Midbrain (tissue), 1 donor: ENCODE results near the gene NR1H2.
A peak's percentile ranks its signal among the peaks of the same experiment; 100 is the strongest.

Source experiments
- DNase-seq: peaks from one replicate; lab custom pipeline; 2025; lab: John Stamatoyannopoulos, UW

The NR1H2 gene

DNA sequence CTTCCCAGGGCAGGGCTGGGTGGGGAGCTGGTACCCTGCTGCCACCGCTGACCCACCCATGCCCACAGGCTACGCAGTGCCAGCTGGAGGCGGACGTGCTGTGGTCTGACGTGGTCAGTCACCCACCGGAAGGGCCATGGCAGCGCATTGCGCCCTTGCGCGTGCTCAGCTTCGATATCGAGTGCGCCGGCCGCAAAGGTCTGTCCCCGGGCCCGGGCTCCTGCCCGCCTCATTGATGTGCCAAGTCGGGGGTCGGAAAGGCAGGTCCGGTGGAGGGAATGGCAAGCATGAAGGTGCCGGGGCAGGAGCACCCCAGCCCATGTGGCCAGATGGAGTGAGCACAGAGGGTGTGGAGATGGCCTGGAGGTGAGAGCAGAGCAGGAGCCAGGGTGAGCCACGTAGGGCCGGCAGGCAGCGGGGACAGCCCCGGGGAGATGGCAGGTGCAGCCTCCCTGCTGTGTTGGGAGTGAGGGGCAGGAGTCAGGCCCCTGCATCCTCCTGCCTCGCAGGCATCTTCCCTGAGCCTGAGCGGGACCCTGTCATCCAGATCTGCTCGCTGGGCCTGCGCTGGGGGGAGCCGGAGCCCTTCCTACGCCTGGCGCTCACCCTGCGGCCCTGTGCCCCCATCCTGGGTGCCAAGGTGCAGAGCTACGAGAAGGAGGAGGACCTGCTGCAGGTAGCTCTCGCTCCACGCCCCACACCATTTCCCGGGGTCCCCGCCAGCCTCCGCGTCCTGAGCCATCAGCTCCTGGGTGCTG lies 26.5 kb downstream of the NR1H2 start:
- DNase-seq: no peak

DNA sequence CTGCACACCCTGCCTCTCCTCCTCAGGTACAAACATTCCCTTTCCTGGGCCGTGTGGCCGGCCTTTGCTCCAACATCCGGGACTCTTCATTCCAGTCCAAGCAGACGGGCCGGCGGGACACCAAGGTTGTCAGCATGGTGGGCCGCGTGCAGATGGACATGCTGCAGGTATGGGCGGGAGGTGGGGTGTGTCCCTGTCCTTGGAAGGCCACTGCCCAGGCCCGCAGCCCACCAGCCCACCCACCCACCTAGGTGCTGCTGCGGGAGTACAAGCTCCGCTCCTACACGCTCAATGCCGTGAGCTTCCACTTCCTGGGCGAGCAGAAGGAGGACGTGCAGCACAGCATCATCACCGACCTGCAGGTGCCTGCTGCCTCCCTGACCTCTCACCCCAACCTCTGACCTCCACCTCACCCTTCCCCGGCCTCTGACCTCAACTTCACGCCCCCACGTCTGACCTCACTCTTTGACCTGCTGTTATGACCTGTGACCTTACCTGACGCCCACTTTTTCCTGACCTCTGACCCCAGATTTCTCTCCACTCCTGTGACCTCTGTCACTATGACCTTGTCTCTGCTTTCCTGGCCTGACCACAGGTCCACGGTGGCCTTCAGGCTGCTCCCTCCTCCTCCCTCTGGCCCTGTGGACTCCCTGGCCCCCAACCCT lies 30.0 kb downstream of the NR1H2 start:
- DNase-seq: no peak

DNA sequence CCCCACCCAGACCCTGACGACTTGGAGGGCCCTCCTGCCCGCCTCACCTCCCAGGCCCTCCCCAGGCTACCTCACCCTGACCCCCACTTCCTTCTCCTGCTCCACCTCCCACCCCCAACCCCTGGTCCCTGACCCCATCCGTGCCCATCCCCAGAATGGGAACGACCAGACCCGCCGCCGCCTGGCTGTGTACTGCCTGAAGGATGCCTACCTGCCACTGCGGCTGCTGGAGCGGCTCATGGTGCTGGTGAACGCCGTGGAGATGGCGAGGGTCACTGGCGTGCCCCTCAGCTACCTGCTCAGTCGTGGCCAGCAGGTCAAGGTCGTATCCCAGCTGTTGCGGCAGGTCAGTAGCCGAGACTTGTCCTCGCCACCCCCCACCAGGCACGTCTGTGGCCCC lies 30.6 kb downstream of the NR1H2 start:
- no peak for DNase-seq

DNA sequence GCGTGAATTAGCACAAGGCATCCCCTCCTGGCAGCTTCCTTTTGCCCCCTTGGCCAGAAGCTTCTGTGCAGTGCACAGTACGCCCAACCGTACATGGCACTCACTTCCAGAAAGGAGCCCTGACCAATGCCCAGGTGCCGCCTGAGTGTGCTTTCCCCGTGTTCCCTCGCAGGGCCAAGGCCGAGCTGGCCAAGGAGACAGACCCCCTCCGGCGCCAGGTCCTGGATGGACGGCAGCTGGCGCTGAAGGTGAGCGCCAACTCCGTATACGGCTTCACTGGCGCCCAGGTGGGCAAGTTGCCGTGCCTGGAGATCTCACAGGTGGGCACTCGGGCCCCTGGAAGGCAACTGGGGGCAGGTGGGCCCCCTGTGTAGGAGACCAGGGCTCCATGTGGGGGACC lies 33.1 kb downstream of the NR1H2 start:
- DNase-seq: no peak

DNA sequence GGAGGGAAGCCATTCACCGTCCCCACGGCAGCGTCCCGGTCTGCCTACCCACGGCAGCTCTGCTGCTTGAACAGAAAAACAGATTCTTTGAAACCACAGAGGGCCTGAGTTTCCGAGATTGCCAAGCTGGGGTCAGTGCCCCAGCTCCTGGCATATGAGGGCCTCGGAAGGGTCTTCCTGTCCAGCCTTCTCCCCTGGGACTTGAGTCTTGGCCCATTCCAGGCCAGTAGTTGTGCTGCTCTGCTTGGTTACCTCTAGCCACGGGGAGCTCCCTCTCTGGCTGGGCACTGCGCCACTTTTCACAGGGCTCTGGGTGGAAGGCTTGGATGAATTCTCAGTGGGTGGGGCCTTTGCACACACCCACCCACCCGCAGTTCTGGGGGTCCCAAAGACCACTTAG lies 33.9 kb downstream of the NR1H2 start:
- DNase-seq: no peak

DNA sequence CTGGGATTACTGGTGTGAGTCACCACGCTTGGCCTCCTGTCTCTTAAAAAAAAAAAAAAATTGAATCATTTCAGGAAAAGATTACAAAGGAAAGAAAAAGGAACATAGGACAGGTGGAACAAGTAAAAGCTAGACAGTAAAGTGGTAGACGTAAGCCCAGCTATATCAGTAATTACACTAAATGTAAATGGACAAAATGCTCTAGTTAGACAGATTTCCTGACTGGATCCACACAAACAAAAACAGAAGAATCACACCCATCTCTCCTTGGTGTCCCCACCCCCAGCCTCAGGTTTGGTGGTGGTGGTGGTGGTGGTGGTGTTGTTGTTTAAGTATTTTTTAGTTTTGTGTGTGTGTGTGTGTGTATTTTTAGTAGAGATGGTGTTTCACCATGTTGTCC lies 36.2 kb downstream of the NR1H2 start:
- no peak for DNase-seq

DNA sequence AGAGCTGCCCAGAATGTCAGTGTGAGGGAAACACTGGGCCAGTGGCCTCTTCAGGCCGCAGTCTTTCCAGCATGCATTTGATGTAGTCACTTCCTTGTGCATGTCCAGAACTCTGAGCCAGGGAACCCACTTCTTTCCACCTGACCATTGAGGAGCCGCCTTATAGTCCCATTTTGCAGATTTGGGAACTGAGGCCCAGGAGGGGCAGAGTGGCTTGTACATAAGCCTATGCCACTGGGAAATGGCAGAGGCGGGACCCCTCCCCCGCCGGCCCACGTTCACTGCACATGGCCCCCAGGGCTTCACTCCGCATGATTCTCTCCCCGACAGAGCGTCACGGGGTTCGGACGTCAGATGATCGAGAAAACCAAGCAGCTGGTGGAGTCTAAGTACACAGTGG lies 36.8 kb downstream of the NR1H2 start:
- no peak for DNase-seq

DNA sequence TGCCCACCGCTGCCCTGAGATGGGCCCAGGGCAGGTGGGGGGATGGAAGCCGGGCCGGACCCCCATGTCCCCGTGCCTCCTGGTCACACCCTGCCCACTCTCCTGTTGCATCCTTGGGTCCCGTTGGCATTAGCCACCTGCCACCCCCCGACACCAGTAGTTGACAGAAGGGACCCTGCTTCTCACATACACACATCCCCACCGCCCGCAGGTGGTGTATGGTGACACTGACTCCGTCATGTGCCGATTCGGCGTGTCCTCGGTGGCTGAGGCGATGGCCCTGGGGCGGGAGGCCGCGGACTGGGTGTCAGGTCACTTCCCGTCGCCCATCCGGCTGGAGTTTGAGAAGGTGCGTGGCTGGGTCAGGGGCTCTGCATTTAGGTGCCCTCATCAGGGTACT lies 37.3 kb downstream of the NR1H2 start:
- DNase-seq: no peak

DNA sequence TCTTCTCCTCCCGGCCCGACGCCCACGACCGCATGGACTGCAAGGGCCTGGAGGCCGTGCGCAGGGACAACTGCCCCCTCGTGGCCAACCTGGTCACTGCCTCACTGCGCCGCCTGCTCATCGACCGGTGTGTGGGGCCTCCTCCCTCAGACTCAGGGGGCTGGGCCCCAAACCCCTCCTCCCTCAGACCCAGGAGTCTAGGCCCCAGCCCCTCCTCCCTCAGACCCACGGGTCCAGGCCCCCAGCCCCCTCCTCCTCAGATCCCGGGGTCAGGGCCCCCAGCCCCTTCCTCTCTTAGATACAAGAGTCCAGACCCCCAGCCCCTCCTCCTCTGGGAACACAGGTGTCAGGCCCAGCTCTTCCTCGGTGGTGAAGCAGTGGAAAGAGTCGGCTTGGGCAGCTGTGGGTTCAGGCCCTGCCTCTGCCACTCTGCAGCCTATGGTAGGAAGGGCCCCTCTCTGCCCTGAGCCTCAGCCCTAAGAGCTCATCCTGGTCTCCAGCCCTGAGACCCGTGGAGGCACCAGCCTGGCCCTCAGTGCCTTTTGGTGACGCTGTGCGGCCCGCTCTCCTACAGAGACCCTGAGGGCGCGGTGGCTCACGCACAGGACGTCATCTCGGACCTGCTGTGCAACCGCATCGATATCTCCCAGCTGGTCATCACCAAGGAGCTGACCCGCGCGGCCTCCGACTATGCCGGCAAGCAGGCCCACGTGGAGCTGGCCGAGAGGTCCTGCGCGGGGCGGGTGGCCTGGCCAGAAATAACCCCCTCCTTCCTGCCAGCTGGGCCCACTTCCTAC lies 38.8 kb downstream of the NR1H2 start:
- DNase-seq: peak; percentile 9

DNA sequence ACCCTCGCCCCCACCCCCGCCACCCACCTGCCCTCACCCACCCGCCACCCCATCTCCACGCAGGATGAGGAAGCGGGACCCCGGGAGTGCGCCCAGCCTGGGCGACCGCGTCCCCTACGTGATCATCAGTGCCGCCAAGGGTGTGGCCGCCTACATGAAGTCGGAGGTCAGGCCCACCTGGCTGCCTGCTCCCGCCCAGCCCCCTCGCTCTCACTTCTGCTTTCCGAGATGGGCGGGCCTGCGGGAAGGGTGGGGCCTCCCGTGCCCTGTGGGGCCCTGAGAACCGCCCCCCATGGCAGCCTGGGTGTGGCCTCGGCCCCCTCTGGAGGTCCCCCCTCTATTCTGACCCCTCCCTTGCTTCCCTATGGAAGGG lies 39.4 kb downstream of the NR1H2 start:
- DNase-seq: no peak

DNA sequence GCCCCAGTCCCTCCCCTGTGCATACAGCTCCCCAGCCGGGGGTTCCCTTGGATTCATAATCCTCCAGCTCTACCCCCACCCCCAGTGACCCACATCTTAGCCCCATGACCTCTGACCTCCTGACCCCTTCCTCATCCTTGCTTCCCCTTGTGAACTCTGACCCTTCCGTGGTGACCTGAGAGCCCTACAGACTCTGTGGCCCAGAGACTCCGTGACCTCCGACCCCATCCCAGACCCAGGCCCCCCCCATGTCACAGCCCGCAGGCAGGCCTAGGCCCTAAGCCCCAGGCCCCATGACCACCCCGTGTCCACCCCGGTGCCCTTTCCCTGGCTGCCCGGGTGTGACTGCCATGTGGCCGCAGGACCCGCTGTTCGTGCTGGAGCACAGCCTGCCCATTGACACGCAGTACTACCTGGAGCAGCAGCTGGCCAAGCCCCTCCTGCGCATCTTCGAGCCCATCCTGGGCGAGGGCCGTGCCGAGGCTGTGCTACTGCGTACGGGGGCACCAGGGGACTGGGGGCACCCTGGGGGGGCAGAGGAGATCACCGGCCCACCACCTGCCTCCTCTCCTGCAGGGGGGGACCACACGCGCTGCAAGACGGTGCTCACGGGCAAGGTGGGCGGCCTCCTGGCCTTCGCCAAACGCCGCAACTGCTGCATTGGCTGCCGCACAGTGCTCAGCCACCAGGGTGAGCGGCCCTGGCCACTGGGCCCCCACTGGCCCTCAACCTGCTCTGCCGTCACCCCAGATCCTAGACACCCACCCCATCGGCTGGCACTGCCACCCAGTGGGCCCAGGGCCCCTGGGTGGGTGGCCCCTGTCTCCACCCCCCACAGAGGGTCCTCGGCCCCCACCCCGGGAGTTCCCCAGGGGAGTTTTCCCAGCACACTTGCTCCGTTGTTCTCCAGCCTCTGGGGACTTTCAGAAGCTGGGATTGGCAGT lies 40.0 kb downstream of the NR1H2 start:
- DNase-seq: no peak

DNA sequence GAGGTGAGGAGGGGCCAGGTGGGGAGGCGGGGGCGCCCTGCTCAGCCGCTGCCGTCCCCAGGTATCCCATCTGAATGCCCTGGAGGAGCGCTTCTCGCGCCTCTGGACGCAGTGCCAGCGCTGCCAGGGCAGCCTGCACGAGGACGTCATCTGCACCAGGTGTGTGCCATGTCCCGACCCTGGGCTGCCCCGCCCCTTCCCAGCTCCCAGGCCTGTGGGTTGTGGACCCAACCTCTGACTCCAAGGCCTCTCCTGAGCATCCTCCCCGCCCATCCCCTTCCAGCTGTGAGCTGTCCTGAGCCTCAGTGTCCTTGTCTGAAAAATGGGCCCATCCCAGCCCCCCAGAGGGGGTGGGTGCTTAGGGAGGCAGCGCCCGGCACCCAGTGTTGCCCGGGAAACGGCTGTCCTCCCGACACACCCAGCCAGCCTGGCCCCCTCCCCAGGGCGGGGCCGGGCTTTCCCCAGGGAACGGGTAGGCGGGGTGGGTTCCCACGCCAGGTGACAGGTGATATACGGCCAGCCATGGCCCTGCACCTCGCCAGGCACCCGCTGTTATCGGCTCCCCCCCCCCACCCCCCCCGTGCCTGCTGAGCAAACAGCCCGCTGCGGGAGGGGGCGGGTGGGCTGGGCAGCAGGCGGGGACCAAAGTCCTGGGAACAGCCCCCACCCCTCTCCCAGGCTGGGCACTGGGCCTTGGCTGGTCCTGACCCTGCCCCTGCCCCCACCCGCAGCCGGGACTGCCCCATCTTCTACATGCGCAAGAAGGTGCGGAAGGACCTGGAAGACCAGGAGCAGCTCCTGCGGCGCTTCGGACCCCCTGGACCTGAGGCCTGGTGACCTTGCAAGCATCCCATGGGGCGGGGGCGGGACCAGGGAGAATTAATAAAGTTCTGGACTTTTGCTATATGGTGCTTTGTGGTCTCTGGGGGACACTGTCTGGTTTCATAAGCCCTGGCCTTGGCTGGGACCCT lies 41.1 kb downstream of the NR1H2 start:
- DNase-seq: no peak

DNA sequence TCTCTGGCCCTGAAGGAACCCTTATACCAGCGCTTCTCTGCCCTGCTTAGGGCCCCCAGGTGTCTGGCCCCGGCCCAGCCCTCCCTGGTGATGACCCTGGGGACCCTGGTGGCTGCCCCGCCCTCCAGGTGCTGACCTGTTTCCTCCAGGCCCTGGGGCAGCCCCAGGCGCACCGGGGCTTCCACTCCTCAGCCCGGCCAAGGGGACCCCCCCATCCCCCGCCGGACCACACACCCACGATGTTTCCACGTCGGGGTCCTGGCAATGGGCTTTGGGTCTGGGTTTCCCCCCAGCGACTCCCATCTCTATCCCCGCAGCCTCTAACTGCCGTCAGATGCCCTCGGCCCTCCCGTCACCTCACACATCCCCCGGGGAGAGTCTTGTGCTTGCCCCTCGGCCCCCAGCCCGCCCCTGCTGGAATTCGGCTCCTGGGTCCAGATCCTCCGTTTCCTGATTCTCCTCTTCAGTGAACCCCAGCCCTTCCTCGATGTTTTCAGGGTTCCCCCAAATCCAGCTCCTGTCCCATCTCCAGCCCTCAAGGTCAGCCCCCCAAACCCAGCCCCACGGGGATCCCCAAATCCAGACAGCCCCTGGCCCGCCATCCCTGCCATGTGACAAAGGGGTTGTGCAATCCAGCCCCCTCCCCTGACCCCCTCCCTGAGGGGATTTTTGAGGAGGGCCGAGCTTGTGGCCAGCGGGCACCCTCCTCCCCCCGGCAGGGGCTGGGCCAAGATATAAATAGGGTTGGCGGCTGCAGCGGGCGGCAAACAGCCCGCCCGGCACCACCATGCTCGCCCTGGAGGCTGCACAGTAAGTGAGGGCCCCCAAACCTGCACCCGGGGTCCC lies 42.1 kb downstream of the NR1H2 start, which contains the start of gene SPIB:
Gene SPIB, plus strand, starts transcription at position 763 of the 846 bp plus-strand sequence. Its CDS starts 25 bp downstream, at position 788.
- no peak for DNase-seq

DNA sequence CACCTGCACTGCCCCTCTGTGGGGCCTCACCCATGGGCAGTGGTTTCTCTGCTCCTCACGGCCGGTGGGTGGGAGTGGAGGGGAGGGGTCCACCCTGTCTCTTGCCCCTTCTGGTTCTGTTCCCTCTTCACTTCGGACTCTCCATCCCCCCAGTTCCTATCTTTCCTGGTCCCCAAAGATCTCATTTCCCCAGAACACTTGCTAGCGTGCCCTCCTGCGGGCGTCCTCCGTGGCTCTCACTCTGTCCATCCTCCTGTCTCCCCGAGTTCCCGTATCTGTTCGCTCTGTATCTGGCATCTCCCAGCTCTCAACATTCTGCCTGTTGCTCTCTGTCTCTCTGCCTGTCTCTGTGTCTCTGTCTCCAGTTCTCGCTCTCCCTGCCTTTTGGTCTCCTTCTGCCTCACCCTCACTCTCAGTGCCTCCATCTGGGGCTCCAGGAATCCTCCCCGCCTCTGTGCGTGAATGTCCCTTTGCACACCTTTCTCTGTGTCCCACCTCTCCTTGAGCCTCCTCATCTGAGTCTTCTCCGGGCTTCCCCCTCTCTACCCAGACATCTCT lies 42.8 kb downstream of the NR1H2 start:
- DNase-seq: no peak

DNA sequence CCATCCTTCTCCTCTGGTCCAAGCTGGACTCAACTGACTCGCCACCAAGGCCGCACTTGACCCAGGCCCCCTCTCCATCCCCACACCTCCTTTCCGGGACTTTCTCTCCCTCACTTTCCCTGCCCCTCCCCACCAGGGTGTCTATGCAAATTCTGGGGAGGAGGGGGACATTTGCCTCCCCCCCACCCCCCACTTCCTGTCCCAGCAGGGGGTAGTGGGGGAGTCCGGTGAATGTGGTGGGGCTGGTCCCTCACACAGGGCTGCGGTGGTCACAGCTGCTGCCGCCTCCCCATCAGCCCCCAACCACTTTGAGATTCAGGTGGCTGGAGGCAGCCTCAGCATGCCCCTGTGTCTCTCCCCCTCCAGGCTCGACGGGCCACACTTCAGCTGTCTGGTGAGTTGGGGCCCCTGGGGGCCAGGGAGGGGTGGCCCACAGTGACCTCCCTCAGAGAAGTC lies 43.4 kb downstream of the NR1H2 start:
- DNase-seq: no peak

DNA sequence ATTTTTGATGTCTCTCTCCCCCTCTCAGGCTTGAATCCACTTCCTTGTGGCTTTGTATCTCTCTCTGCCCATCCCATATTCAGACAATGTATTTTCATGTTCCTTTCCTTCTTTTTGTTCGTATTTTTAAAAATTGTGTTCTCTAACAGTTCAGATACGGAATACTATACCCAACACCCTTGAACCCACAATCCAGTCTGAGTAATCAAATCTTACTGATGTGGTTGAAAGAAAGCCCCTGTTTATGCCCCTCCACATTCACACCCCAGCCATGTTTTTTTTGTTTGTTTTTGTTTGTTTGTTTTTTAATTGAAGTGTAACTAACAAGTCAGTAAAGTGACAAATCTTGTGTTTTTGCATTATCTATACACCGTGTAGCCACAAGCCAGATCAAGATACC lies 43.9 kb downstream of the NR1H2 start:
- no peak for DNase-seq

DNA sequence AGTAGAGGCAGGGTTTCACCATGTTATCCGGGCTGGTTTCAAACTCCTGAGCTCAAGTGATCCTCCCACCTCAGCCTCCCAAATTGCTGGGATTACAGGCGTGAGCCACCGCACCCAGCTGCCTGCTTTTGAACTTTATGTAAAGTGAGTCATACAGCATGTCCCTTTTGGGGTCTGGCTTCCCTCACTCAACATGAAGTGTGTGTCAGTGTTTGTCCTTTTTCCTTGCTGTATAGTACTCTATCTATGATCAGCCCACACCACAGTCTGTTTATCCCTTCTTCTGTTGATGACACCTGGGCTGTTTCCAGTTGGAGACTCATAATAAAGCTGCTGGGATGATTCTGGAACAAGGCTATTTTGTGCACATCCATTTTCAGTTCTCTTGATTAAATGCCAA lies 44.6 kb downstream of the NR1H2 start:
- DNase-seq: no peak

DNA sequence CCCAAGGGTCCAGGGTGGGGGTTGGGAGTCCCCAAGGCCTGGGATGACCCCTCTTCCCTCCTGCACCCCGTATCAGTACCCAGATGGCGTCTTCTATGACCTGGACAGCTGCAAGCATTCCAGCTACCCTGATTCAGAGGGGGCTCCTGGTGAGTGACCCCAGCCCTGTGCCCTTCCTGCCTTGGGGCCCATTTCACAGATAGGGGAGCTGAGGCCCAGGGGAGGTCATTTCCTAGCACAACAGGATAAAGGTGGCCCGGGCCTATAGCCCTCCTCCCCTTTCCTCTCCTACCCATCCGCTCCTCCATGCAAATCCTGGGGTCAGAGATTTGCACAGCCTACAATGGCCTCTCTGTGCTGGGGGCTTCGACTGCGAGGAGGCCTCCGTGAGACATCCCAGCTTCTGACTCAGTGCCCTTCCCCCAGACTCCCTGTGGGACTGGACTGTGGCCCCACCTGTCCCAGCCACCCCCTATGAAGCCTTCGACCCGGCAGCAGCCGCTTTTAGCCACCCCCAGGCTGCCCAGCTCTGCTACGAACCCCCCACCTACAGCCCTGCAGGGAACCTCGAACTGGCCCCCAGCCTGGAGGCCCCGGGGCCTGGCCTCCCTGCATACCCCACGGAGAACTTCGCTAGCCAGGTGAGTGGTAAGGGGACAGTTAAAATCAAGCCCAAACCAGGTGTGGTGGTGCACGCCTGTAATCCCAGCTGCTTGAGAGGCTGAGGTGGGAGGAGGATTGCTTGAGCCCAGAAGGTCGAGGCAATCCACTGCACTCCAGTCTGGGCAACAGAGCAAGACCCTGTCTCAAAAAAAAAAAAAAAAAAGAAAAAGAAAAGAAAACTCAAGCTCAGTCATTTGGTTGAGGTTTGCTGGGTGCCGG lies 46.4 kb downstream of the NR1H2 start:
- DNase-seq: no peak
